Sigmoid colon (tissue), 7 donors: ENCODE data around the gene AMFR. TPM values are rescaled to one million over a fixed set of nuclear protein-coding genes. Genes with fewer than 3 reads are reported as not detected.
"Not testable (repeated sequence)": the region's sequence is repeated elsewhere in the genome, so short reads cannot be mapped to it uniquely, and the experiment has no call there.

Source experiments
- DNase-seq: peaks from one replicate; pipeline ENCODE4 v3.0.0-alpha.2; 2019
- H3K27ac ChIP-seq, 4 donors: fragments of 200-600 bp; sonication (generic); one replicate each; pipeline ENCODE4 v1.5.1; 2016 to 2019; ENCODE audit warnings: mild to moderate bottlenecking in 1 of 4
- H3K27me3 ChIP-seq, 3 donors: fragments of 200-600 bp; sonication (generic); one replicate each; pipeline ENCODE4 v1.5.1; 2019; ENCODE audit warnings: mild to moderate bottlenecking in 1 of 3
- H3K36me3 ChIP-seq, 4 donors: fragments of 200-600 bp; sonication (generic); one replicate each; pipeline ENCODE4 v1.5.1; 2016 to 2019
- H3K4me1 ChIP-seq, 4 donors: fragments of 200-600 bp; sonication (generic); one replicate each; pipeline ENCODE4 v1.5.1; 2017 to 2019
- H3K4me3 ChIP-seq, 4 donors: fragments of 200-600 bp; sonication (generic); one replicate each; pipeline ENCODE4 v1.5.1; 2017 to 2019; ENCODE audit warnings: mild to moderate bottlenecking in 2 of 4, moderate library complexity in 1 of 4
- H3K9me3 ChIP-seq, 4 donors: fragments of 200-600 bp in 3 of 4; sonication (generic) in 3 of 4; one replicate each; pipeline versions ENCODE4 v1.5.1 to v1.6.1; 2013 to 2019
- EP300 ChIP-seq, 4 donors: sonication (generic); formaldehyde crosslinking; IDR thresholded peaks; one replicate each; pipeline ENCODE4 v1.6.1; 2017; ENCODE audit warnings: antibody characterized with exemption in 4 of 4
- POLR2A ChIP-seq, 2 donors: fragments of 450-650 bp; IDR thresholded peaks; one replicate each; pipeline ENCODE4 v1.6.1; 2016; ENCODE audit warnings: antibody characterized with exemption in 2 of 2, mild to moderate bottlenecking in 2 of 2, moderate library complexity in 2 of 2
- POLR2AphosphoS5 ChIP-seq, 4 donors: sonication (generic); formaldehyde crosslinking; IDR thresholded peaks; one replicate each; pipeline ENCODE4 v1.6.1; 2017; ENCODE audit warnings: antibody characterized with exemption in 4 of 4
- WGBS, 2 donors: extraction: QIAGEN DNeasy Blood & Tissue Kit; methylation state at CpG; one replicate each; pipeline ENCODE4 v1.1.7; 2013; 5-methylcytosine and 5-hydroxymethylcytosine counted together
- intact Hi-C: fragments of 100-400 bp; cut with DNase I; formaldehyde crosslinking; loops from one replicate; pipeline ENCODE4 v1.15.1; 2023
- polyA plus RNA-seq, 3 donors: library from polyadenylated mRNA; stranded (reverse); fragments of 200-250 nt; gene quantifications; one replicate each; pipeline ENCODE4 v1.2.3, GENCODE V29; 2013
- total RNA-seq, 4 donors: library from RNA; depleted of rRNA; stranded (reverse); fragments of >200 nt; gene quantifications; one replicate each; pipeline ENCODE4 v1.1.0, GENCODE V29; 2016
- TF ChIP-seq, protein P1 (sequence below), 4 experiments: fragments of 450-650 bp in 3 of 4; fragments of 200-600 bp in 1 of 4; IDR thresholded peaks; one replicate each; pipeline ENCODE4 v1.5.1; 2016 to 2019; ENCODE audit warnings: antibody characterized with exemption in 4 of 4, mild to moderate bottlenecking in 3 of 4, moderate library complexity in 2 of 4
- donor health status: healthy with polysubstance abuse.
- donor health status: Bipolar disorder and iron deficiency.
- donor health status: healthy.

The AMFR gene
- total and polyA plus RNA-seq, 7 donors, result 22.4 to 201 (median 111) TPM

DNA sequence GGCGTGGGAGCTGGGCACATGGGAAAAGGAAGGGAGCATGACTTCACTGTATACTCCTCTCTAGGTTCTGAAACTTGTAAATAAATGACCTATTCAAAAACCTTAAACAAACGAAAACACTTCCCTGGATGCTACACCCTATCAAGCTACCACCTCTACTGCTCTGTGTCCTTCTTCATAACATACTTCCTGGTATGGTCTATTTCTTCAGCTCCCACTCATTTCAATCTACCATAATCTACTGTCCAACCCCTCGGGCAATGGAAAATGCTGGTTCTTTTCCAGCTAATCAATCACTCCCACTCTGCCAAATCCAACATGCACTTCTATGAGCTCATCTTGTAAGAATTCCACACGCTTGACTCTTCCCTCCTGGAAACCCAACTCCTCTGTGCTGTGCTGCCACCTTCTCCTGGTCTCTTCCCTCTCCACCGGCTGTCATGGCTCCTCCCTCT is 42.4 kb downstream of the AMFR start:
- H3K4me1 ChIP-seq, result peaks cover 0 to 7% (median 0%) of the 10 kb centered on the region in 4 donors
- H3K27me3 ChIP-seq, result no peaks in the 10 kb centered on the region
- no peak overlapping the region for H3K4me3 ChIP-seq
- peaks cover 14 to 94% (median 63%) of the 10 kb centered on the region in 4 donors for H3K36me3 ChIP-seq
- H3K27ac ChIP-seq, result no peak overlapping the region
- TF ChIP-seq POLR2AphosphoS5 (IDR thresholded peaks at IDR 0.05) (no peak), POLR2A (IDR thresholded peaks at IDR 0.05) (no peak)
- intact Hi-C loops, result no loop called here
- WGBS, 2 donors, result 92% methylated on average over 5 of the region's 5 CpGs
- DNase-seq, result no peak
- H3K9me3 ChIP-seq, result peaks cover 0 to 9% (median 8%) of the 10 kb centered on the region in 4 donors

DNA sequence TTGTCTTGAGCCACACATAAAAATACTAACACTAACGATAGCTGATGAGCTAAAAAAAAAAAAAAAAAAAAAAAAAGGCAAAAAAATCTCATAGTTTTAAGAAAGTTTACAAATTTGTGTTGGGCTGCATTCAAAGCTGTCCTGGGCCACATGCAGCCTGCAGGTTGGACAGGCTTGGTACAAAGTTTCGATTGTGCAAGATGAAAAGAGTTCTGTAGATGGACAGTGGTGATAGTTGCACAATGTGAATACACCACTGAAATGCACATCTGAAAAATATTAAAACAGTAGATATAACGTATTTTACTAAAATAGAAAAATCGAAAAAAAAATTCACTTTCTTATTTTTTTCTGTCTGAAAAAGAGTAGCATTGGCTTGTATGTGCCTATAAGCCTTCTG is 42.9 kb downstream of the AMFR start:
- 95 to 98% methylated on average over 4 of the region's 4 CpGs for WGBS, 2 donors
- Histone ChIP-seq H3K27ac (no peak overlapping the region), H3K4me1 (peaks cover 0 to 3% (median 0%) of the 10 kb centered on the region in 4 donors), H3K36me3 (peaks cover 14 to 94% (median 60%) of the 10 kb centered on the region in 4 donors), H3K27me3 (no peaks in the 10 kb centered on the region), H3K9me3 (peaks cover 0 to 9% (median 8%) of the 10 kb centered on the region in 4 donors), H3K4me3 (no peak overlapping the region)
- no peak for TF ChIP-seq POLR2AphosphoS5 (IDR thresholded peaks at IDR 0.05)
- no peak for TF ChIP-seq EP300 (IDR thresholded peaks at IDR 0.05)
- TF ChIP-seq POLR2A (IDR thresholded peaks at IDR 0.05), result no peak
- TF ChIP-seq, protein P1, sequence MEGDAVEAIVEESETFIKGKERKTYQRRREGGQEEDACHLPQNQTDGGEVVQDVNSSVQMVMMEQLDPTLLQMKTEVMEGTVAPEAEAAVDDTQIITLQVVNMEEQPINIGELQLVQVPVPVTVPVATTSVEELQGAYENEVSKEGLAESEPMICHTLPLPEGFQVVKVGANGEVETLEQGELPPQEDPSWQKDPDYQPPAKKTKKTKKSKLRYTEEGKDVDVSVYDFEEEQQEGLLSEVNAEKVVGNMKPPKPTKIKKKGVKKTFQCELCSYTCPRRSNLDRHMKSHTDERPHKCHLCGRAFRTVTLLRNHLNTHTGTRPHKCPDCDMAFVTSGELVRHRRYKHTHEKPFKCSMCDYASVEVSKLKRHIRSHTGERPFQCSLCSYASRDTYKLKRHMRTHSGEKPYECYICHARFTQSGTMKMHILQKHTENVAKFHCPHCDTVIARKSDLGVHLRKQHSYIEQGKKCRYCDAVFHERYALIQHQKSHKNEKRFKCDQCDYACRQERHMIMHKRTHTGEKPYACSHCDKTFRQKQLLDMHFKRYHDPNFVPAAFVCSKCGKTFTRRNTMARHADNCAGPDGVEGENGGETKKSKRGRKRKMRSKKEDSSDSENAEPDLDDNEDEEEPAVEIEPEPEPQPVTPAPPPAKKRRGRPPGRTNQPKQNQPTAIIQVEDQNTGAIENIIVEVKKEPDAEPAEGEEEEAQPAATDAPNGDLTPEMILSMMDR (IDR thresholded peaks at IDR 0.05), result no peak
- no peak for DNase-seq
- intact Hi-C loops, result no loop called here

DNA sequence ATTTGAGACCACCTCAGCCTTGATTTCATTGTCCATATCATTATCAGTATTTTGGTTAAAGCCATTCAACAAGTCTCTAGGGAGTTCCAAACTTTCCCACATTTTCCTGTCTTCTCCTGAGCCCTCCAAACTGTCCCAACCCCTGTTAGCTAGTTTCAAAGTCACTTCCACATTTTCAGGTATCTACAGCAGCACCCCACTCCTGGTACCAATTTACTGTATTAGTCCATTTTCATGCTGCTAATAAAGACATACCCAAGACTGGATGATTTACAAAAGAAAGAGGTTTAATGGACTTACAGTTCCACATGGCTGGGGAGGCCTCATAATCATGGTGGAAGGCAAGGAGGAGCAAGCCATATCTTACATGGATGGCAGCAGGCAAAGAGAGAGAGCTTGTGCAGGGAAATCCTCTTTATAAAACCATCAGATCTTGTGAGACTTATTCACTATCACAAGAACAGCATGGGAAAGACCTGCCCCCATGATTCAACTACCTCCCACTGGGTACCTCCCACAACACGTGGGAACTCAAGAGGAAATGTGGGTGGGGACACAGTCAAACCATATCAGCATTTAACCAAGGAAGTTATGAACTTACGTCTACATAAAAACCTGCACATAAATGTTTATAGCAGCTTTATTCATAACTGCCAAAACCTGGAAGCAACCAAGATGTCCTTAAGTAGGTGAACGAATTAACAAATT is 44.4 kb downstream of the AMFR start:
- H3K4me3 ChIP-seq, H3K27ac ChIP-seq, H3K9me3 ChIP-seq, intact Hi-C loops, H3K27me3 ChIP-seq, DNase-seq, H3K4me1 ChIP-seq: not testable (repeated sequence)
- H3K36me3 ChIP-seq, result peaks cover 14 to 84% (median 59%) of the 10 kb centered on the region in 4 donors
- 90 to 91% methylated on average over 3 of the region's 3 CpGs for WGBS, 2 donors

DNA sequence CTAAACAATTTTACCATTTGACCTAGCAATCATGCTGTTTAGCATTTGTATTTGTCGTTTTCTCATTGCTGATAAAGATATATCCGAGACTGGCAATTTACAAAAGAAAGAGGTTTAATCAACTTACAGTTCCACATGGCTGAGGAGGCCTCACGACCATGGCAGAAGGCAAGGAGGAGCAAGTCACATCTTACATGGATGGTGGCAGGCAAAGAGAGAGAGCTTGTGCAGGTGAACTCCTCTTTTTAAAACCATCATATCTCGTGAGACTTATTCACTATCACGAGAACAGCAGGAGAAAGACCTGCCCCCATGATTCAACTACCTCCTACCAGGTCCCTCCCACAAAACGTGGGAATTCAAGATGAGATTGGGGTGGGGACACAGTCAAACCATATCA is 46.3 kb downstream of the AMFR start:
- 85 to 95% methylated on average over 6 of the region's 6 CpGs for WGBS, 2 donors
- H3K27me3 ChIP-seq, H3K9me3 ChIP-seq, H3K4me3 ChIP-seq, H3K27ac ChIP-seq, DNase-seq, H3K4me1 ChIP-seq, intact Hi-C loops: not testable (repeated sequence)
- H3K36me3 ChIP-seq, result peaks cover 6 to 70% (median 44%) of the 10 kb centered on the region in 4 donors

DNA sequence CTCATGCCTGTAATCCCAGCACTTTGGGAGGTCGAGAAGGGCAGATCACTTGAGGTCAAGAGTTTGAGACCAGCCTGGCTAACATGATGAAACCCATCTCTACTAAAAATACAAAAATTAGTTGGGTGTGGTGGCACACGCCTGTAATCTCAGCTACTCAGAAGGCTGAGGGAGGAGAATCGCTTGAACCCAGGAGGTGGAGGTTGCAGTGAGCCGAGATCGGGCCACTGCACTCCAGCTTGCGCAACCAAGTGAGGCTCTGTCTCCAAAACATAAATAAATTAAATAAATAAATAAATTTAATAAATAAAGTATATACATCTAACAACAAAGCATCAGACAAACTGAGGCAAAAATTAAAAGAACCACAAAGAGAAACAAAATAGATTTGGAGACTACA is 49.6 kb downstream of the AMFR start:
- H3K27me3 ChIP-seq, H3K4me3 ChIP-seq, DNase-seq, H3K27ac ChIP-seq, H3K9me3 ChIP-seq, intact Hi-C loops: not testable (repeated sequence)
- 92 to 93% methylated on average over 6 of the region's 6 CpGs for WGBS, 2 donors
- Histone ChIP-seq H3K36me3 (peaks cover 0 to 46% (median 17%) of the 10 kb centered on the region in 4 donors), H3K4me1 (peaks cover 0 to 27% (median 11%) of the 10 kb centered on the region in 4 donors)

DNA sequence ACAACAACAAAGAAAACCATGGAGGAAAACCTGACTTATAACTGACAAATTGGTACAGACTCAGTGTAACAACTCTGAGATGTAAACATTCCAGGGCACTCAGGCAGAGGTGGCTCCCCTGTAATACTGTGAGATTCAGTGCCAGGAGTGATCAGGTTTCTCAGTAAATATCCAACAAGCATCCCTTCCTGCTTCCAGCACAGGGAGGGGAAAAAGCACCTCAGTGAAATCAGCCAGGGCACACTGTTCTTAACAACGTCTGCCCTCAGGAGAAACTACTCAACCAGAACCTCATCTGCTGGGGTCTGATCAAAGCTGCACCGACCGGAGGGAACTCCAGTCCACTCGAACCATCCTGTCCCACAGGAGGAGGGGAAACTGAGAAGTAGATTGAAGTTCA is 52.3 kb downstream of the AMFR start:
- Histone ChIP-seq H3K27ac (peak overlapping the region in 1 of 4 donors; percentile 72), H3K36me3 (peaks cover 2 to 35% (median 10%) of the 10 kb centered on the region in 4 donors), H3K4me1 (peaks cover 0 to 42% (median 22%) of the 10 kb centered on the region in 4 donors), H3K4me3 (no peak overlapping the region), H3K9me3 (no peaks in the 10 kb centered on the region), H3K27me3 (no peaks in the 10 kb centered on the region)
- TF ChIP-seq POLR2AphosphoS5 (IDR thresholded peaks at IDR 0.05), result no peak
- intact Hi-C loops, result no loop called here
- WGBS, 2 donors, result 89 to 94% methylated on average over 4 of the region's 4 CpGs
- no peak for DNase-seq

DNA sequence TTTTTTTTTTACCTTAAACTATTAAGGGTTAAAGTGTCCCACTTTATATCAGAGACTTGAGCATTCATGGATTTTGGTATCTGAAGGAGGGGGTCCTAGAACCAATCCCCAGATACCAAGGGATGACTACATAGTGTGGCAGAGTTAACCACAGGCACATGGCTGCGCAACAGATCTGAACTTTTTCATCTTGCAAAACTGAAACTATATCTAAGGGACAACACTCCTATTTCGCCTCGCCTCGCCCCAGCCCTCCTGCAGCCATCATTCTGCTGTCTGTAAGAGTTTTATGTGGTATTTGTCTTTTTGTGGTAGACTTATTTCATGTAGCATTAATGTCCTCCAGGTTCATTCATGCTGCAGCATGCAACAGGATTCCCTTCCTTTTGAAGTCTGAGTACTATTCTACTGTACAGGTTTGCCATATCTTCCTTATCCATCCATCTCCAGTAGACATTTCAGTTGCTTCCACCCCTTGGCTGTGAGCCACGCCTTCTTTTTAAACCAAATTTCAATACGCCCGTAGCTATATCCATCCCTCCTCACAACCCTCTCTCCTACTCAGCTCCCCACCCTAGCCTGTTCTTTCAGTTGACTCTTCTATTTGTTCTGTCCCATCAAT is 53.2 kb downstream of the AMFR start:
- DNase-seq, result no peak
- Histone ChIP-seq H3K4me1 (peaks cover 0 to 42% (median 22%) of the 10 kb centered on the region in 4 donors), H3K36me3 (peaks cover 5 to 36% (median 13%) of the 10 kb centered on the region in 4 donors), H3K4me3 (no peak overlapping the region), H3K9me3 (no peaks in the 10 kb centered on the region), H3K27ac (peak overlapping the region in 2 of 4 donors; percentile 68 to 72), H3K27me3 (no peaks in the 10 kb centered on the region)
- intact Hi-C loops, result no loop called here
- TF ChIP-seq EP300 (IDR thresholded peaks at IDR 0.05), result no peak
- no peak for TF ChIP-seq POLR2AphosphoS5 (IDR thresholded peaks at IDR 0.05)
- no peak for TF ChIP-seq POLR2A (IDR thresholded peaks at IDR 0.05)
- TF ChIP-seq, protein P1 (IDR thresholded peaks at IDR 0.05), result no peak
- 84 to 92% methylated on average over 7 of the region's 7 CpGs for WGBS, 2 donors
